SK-N-SH treated with all-trans-retinoic acid at 6 μM for 48 hours (cell line): ENCODE results near the gene SASH1.
A peak's percentile ranks its signal among the peaks of the same experiment; 100 is the strongest.

Experiments
- ATAC-seq: fragments of 200-7000 bp; cut with Tn5 transposase; 3 replicates; pipeline ENCODE4 v1.9.1; 2020; ENCODE audit warnings: mild to moderate bottlenecking, moderate library complexity
- ARNTL ChIP-seq: fragments of 450-650 bp; formaldehyde crosslinking; IDR thresholded peaks from 2 replicates; pipeline ENCODE4 v1.5.0; 2020; ENCODE audit warnings: low read depth, mild to moderate bottlenecking, moderate library complexity, borderline replicate concordance
- BACH2 ChIP-seq: fragments of 250-450 bp; sonication (Bioruptor Pico); IDR thresholded peaks from 2 replicates; pipeline ENCODE4 v1.9.0; 2021; ENCODE audit warnings: mild to moderate bottlenecking, borderline replicate concordance
- CREB5 ChIP-seq: fragments of 250-450 bp; sonication (Bioruptor Pico); IDR thresholded peaks from 2 replicates; pipeline ENCODE4 v1.5.1; 2020; ENCODE audit warnings: low read depth, mild to moderate bottlenecking, moderate library complexity
- CSDC2 ChIP-seq: fragments of 250-450 bp; sonication (Bioruptor Pico); IDR thresholded peaks from 2 replicates; pipeline ENCODE4 v1.5.0; 2020; ENCODE audit warnings: mild to moderate bottlenecking, moderate library complexity
- ESRRG ChIP-seq: fragments of 250-450 bp; sonication (Bioruptor Pico); IDR thresholded peaks from 2 replicates; pipeline ENCODE4 v1.6.1; 2021; ENCODE audit warnings: mild to moderate bottlenecking
- GLIS3 ChIP-seq: fragments of 250-450 bp; sonication (Bioruptor Pico); IDR thresholded peaks from 2 replicates; pipeline ENCODE4 v1.5.0; 2020; ENCODE audit warnings: mild to moderate bottlenecking, moderate library complexity
- ISL1 ChIP-seq: fragments of 250-450 bp; sonication (Bioruptor Pico); IDR thresholded peaks from 2 replicates; pipeline ENCODE4 v2.1.2; 2022; ENCODE audit warnings: mild to moderate bottlenecking, moderate library complexity
- OSR1 ChIP-seq: fragments of 250-450 bp; sonication (Bioruptor Pico); IDR thresholded peaks from 2 replicates; pipeline ENCODE4 v1.8.0; 2022; ENCODE audit warnings: moderate library complexity, mild to moderate bottlenecking, inconsistent platforms
- PATZ1 ChIP-seq: fragments of 250-450 bp; sonication (Bioruptor Pico); IDR thresholded peaks from 2 replicates; pipeline ENCODE4 v1.8.0; 2020; ENCODE audit warnings: mild to moderate bottlenecking, moderate library complexity, borderline replicate concordance
- PPARA ChIP-seq: fragments of 250-450 bp; sonication (Bioruptor Pico); IDR thresholded peaks from 2 replicates; pipeline ENCODE4 v1.5.0; 2020; ENCODE audit warnings: mild to moderate bottlenecking, borderline replicate concordance
- RARB ChIP-seq: fragments of 250-450 bp; sonication (Bioruptor Pico); IDR thresholded peaks from 2 replicates; pipeline ENCODE4 v1.8.0; 2021; ENCODE audit warnings: mild to moderate bottlenecking, moderate library complexity
- SNAI2 ChIP-seq: fragments of 250-450 bp; sonication (Bioruptor Pico); IDR thresholded peaks from 2 replicates; pipeline ENCODE4 v1.5.0; 2020; ENCODE audit warnings: mild to moderate bottlenecking, moderate library complexity
- TOX ChIP-seq: fragments of 250-450 bp; sonication (Bioruptor Pico); IDR thresholded peaks from 2 replicates; pipeline ENCODE4 v1.8.0; 2021; ENCODE audit warnings: mild to moderate bottlenecking, moderate library complexity, borderline replicate concordance
- ZC3H10 ChIP-seq: fragments of 250-450 bp; sonication (Bioruptor Pico); IDR thresholded peaks from 2 replicates; pipeline ENCODE4 v1.5.1; 2021; ENCODE audit warnings: mild to moderate bottlenecking, moderate library complexity
- ZFP3 ChIP-seq: fragments of 250-450 bp; sonication (Bioruptor Pico); IDR thresholded peaks from 2 replicates; pipeline ENCODE4 v1.5.0; 2020; ENCODE audit warnings: mild to moderate bottlenecking, moderate library complexity
- ZFP30 ChIP-seq: fragments of 450-650 bp; formaldehyde crosslinking; IDR thresholded peaks from 2 replicates; pipeline ENCODE4 v1.5.0; 2022; ENCODE audit warnings: mild to moderate bottlenecking, moderate library complexity
- ZNF565 ChIP-seq: fragments of 450-650 bp; formaldehyde crosslinking; conservative IDR thresholded peaks from 2 replicates; pipeline ENCODE4 v1.5.0; 2020; ENCODE audit warnings: low read depth, mild to moderate bottlenecking, moderate library complexity
- ZNF70 ChIP-seq: fragments of 450-650 bp; formaldehyde crosslinking; IDR thresholded peaks from 2 replicates; pipeline ENCODE4 v1.5.0; 2020; ENCODE audit warnings: mild to moderate bottlenecking, moderate library complexity
- ZNF8 ChIP-seq: fragments of 450-650 bp; formaldehyde crosslinking; IDR thresholded peaks from 2 replicates; pipeline ENCODE4 v1.5.0; 2020; ENCODE audit warnings: mild to moderate bottlenecking, moderate library complexity
- TF ChIP-seq, protein P1 (sequence below): fragments of 250-450 bp; sonication (Bioruptor Pico); IDR thresholded peaks from 2 replicates; pipeline ENCODE4 v1.8.0; 2021; ENCODE audit warnings: low read depth, mild to moderate bottlenecking, moderate library complexity, borderline replicate concordance
- TF ChIP-seq, protein P2 (sequence below): fragments of 250-450 bp; sonication (Bioruptor Pico); IDR thresholded peaks from 2 replicates; pipeline ENCODE4 v1.5.0; 2020; ENCODE audit warnings: mild to moderate bottlenecking, moderate library complexity

SASH1 gene

DNA sequence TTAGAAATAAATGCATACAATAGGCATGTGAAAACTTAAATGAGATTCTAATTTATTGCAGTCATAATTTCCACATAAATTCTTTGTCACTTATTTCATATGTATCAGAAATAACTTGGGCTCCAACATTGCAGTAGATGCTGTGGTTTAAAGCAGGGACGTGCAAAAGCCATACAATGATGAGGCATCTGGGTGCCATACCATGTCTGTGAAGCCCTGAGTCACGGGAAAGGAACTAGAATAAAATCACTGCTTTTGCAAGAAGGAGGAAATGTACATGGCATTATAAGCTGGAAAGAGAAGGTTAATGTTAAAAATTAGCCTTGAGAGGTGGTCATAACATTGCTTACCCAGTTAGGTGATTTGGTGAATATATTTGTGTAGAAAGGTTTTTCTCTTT, 180.4 kb downstream of the SASH1 start:
- TF ChIP-seq, protein P1, sequence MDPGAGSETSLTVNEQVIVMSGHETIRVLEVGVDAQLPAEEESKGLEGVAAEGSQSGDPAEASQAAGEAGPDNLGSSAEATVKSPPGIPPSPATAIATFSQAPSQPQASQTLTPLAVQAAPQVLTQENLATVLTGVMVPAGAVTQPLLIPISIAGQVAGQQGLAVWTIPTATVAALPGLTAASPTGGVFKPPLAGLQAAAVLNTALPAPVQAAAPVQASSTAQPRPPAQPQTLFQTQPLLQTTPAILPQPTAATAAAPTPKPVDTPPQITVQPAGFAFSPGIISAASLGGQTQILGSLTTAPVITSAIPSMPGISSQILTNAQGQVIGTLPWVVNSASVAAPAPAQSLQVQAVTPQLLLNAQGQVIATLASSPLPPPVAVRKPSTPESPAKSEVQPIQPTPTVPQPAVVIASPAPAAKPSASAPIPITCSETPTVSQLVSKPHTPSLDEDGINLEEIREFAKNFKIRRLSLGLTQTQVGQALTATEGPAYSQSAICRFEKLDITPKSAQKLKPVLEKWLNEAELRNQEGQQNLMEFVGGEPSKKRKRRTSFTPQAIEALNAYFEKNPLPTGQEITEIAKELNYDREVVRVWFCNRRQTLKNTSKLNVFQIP (CRISPR knock-in tag), result no peak
- TF ChIP-seq TOX (CRISPR knock-in tag) (no peak), CREB5 (no peak), ZNF70 (CRISPR knock-in tag) (no peak), SNAI2 (CRISPR knock-in tag) (no peak), GLIS3 (CRISPR knock-in tag) (no peak), ARNTL (CRISPR knock-in tag) (no peak), PPARA (CRISPR knock-in tag) (no peak), OSR1 (CRISPR knock-in tag) (no peak), ZC3H10 (CRISPR knock-in tag) (no peak), BACH2 (no peak)
- TF ChIP-seq, all 23 proteins: peak for 0
- ATAC-seq, result peak; percentile 37

DNA sequence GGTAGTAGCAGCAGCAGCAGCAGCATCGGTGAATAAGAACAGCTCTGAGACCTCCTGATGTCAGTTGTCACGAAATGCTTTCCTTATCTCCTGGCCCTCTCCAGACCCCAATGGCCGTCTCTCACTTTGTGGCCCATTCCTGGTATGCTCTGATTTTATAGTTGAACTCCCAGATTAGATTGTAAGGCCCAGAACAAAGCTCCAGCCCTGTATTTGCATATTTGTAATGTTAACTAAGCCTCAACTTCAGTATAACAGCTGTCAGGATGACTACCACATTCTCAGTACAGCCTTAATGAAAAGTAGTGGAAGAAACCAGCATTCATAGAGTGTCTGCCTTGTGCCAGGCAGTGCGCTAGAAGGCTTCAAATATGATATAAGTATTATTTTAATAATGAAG, 180.9 kb downstream of the SASH1 start:
- no peak for ATAC-seq
- TF ChIP-seq CREB5 (no peak), ESRRG (CRISPR knock-in tag) (no peak), PATZ1 (no peak), ZNF8 (CRISPR knock-in tag) (no peak), ZNF565 (CRISPR knock-in tag) (no peak), CSDC2 (no peak), PPARA (CRISPR knock-in tag) (no peak), ZFP3 (CRISPR knock-in tag) (no peak), RARB (no peak), ZFP30 (no peak), GLIS3 (CRISPR knock-in tag) (no peak)
- TF ChIP-seq, protein P1 (CRISPR knock-in tag), result no peak

GRCh38 chr6:148524471-148524882, 181.8 kb downstream of the SASH1 start:
- ATAC-seq, result peak; percentile 47
- TF ChIP-seq, protein P2, sequence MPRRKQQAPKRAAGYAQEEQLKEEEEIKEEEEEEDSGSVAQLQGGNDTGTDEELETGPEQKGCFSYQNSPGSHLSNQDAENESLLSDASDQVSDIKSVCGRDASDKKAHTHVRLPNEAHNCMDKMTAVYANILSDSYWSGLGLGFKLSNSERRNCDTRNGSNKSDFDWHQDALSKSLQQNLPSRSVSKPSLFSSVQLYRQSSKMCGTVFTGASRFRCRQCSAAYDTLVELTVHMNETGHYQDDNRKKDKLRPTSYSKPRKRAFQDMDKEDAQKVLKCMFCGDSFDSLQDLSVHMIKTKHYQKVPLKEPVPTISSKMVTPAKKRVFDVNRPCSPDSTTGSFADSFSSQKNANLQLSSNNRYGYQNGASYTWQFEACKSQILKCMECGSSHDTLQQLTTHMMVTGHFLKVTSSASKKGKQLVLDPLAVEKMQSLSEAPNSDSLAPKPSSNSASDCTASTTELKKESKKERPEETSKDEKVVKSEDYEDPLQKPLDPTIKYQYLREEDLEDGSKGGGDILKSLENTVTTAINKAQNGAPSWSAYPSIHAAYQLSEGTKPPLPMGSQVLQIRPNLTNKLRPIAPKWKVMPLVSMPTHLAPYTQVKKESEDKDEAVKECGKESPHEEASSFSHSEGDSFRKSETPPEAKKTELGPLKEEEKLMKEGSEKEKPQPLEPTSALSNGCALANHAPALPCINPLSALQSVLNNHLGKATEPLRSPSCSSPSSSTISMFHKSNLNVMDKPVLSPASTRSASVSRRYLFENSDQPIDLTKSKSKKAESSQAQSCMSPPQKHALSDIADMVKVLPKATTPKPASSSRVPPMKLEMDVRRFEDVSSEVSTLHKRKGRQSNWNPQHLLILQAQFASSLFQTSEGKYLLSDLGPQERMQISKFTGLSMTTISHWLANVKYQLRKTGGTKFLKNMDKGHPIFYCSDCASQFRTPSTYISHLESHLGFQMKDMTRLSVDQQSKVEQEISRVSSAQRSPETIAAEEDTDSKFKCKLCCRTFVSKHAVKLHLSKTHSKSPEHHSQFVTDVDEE (CRISPR knock-in tag), result no peak
- TF ChIP-seq ZFP30 (no peak), PATZ1 (no peak), BACH2 (no peak), ISL1 (CRISPR knock-in tag) (no peak), PPARA (CRISPR knock-in tag) (no peak)
- TF ChIP-seq, all 23 proteins: peak for 0
